ENCODE measurements around the gene PTPRM.

DNA sequence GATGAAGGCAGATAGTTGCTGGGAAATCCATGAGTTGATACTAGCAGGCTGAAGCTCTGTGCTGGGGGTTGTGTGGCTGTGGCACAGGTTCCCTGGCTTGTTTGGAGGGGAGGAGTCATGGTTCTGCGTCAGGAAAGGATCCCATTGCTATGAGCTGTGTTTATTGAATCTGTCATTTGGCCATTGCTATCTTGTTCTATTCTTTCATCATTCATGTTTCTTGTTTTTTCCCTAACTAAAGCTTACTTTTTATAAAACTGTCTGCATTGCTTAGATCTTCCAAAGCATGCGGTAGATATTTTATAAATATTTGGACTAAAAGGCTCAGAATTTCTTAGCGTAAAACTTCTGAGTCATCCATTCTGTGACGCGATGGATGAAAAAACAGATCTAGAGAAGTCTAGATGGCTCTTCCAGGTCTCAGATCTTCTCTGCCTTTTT is 335.3 kb downstream of the PTPRM start:
- TF ChIP-seq, protein P1, sequence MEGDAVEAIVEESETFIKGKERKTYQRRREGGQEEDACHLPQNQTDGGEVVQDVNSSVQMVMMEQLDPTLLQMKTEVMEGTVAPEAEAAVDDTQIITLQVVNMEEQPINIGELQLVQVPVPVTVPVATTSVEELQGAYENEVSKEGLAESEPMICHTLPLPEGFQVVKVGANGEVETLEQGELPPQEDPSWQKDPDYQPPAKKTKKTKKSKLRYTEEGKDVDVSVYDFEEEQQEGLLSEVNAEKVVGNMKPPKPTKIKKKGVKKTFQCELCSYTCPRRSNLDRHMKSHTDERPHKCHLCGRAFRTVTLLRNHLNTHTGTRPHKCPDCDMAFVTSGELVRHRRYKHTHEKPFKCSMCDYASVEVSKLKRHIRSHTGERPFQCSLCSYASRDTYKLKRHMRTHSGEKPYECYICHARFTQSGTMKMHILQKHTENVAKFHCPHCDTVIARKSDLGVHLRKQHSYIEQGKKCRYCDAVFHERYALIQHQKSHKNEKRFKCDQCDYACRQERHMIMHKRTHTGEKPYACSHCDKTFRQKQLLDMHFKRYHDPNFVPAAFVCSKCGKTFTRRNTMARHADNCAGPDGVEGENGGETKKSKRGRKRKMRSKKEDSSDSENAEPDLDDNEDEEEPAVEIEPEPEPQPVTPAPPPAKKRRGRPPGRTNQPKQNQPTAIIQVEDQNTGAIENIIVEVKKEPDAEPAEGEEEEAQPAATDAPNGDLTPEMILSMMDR (conservative IDR thresholded peaks at IDR 0.05; ENCODE audit: low read depth, low read length), result no peak
- TF ChIP-seq MAFK (IDR thresholded peaks at IDR 0.05; ENCODE audit: low read depth, low read length), result 0 out of 2 replicates have a peak, but pooled peaks have one; percentile 5
- TF ChIP-seq POLR2A (IDR thresholded peaks at IDR 0.05; ENCODE audit: low read depth, low read length), result peak; percentile 49; the same call in 1 of the 2 replicates
- no peak for TF ChIP-seq RFX5 (IDR thresholded peaks at IDR 0.05; ENCODE audit: low read depth, low read length)
- TF ChIP-seq RAD21 (IDR thresholded peaks at IDR 0.05; ENCODE audit: low read length), result peak; percentile 29; the same call in 1 of the 2 replicates
- TF ChIP-seq CHD1 (IDR thresholded peaks at IDR 0.05; ENCODE audit: low read depth, low read length), result no peak
- peak; percentile 78 for TF ChIP-seq CEBPB (IDR thresholded peaks at IDR 0.05; ENCODE audit: low read depth, low read length)
- TF ChIP-seq MAZ (IDR thresholded peaks at IDR 0.05; ENCODE audit: borderline replicate concordance, low read depth, low read length), result peak; percentile 36; the same call in 1 of the 2 replicates
- TF ChIP-seq RCOR1 (IDR thresholded peaks at IDR 0.05; ENCODE audit: insufficient replicate concordance, low read length), result no peak
- peak; percentile 74 for TF ChIP-seq FOS (IDR thresholded peaks at IDR 0.05; ENCODE audit: low read depth, low read length)
- TF ChIP-seq MXI1 (IDR thresholded peaks at IDR 0.05; ENCODE audit: borderline replicate concordance, low read depth, low read length), result 0 out of 2 replicates have a peak, but pooled peaks have one; percentile 47
